Activated T-cell treated with anti-CD3 and anti-CD28 coated beads, Interleukin-2, amount 50 U/mL, for 72 hours (primary cell): ENCODE measurements around the gene C6orf118. TPM values are rescaled to one million over a fixed set of nuclear protein-coding genes. Genes with fewer than 3 reads are reported as not detected.
A peak's percentile ranks its signal among the peaks of the same experiment; 100 is the strongest.

Source experiments
- ATAC-seq, 2 donors: fragments of 150-1000 bp; cut with Tn5 transposase; replicated peaks in 1 of 2; 2 replicates each; pipeline ENCODE4 v1.10.0; 2021; ENCODE audit warnings: moderate library complexity in 2 of 2, mild to moderate bottlenecking in 1 of 2
- DNase-seq, 2 donors: peaks; one replicate each; pipeline ENCODE4 v3.0.0; 2021 to 2022; ENCODE audit warnings: mixed read lengths in 1 of 2
- H3K27ac Mint-ChIP-seq: one replicate; pipeline ENCODE4 v1.8.0; 2022; ENCODE audit warnings: mild to moderate bottlenecking, moderate library complexity, mixed read lengths
- H3K27me3 Mint-ChIP-seq: one replicate; pipeline ENCODE4 v1.8.0; 2022; ENCODE audit warnings: low read depth, mixed read lengths
- H3K36me3 Mint-ChIP-seq, 2 donors: one replicate each; pipeline ENCODE4 v1.8.0; 2022; ENCODE audit warnings: mixed read lengths in 2 of 2, mild to moderate bottlenecking in 1 of 2; ENCODE audit not compliant: insufficient read depth in 2 of 2
- H3K4me1 Mint-ChIP-seq: one replicate; pipeline ENCODE4 v1.8.0; 2022; ENCODE audit warnings: low read depth, mixed read lengths
- H3K4me3 Mint-ChIP-seq, 2 donors: one replicate each; pipeline ENCODE4 v1.8.0; 2022; ENCODE audit warnings: mild to moderate bottlenecking in 2 of 2, mixed read lengths in 2 of 2, moderate library complexity in 2 of 2
- H3K9me3 Mint-ChIP-seq, 2 donors: one replicate each; pipeline ENCODE4 v1.8.0; 2022; ENCODE audit warnings: mixed read lengths in 2 of 2
- total RNA-seq, 2 donors: library from RNA; stranded (reverse); gene quantifications; one replicate each; pipeline ENCODE4 v1.2.3, GENCODE V29; 2022

Gene C6orf118
- not detected for total RNA-seq

- DNase-seq = no peak
- ATAC-seq = no peak
- no peaks in the 10 kb centered on the region for H3K4me1 Mint-ChIP-seq
- H3K27me3 Mint-ChIP-seq = peaks cover 8% of the 10 kb centered on the region
- peaks cover 1 to 3% of the 10 kb centered on the region in 2 donors for H3K9me3 Mint-ChIP-seq
- H3K27ac Mint-ChIP-seq = no peak within 1 kb of the TSS
- H3K36me3 Mint-ChIP-seq = peaks cover 0 to under 1% of the 10 kb centered on the region in 2 donors
- H3K4me3 Mint-ChIP-seq = peak within 1 kb of the TSS; percentile 59 to 68
Observed at GRCh38 chr6:165308926-165309731, at the start of gene C6orf118. C6orf118 (minus strand) TSS chr6:165309605; CDS start chr6:165309586, 19 bp downstream.

GRCh38 chr6:165345700-165346099 is 36.3 kb upstream of the C6orf118 start:
- Mint-ChIP-seq H3K27ac (no peak overlapping the region), H3K4me1 (no peaks in the 10 kb centered on the region), H3K36me3 (peaks cover 4 to 6% of the 10 kb centered on the region in 2 donors), H3K4me3 (no peak overlapping the region), H3K9me3 (peaks cover 10 to 11% of the 10 kb centered on the region in 2 donors), H3K27me3 (no peaks in the 10 kb centered on the region)
- ATAC-seq = no peak
- no peak for DNase-seq

GRCh38 chr6:165340532-165340931 is 31.1 kb upstream of the C6orf118 start:
- H3K9me3 Mint-ChIP-seq = peaks cover 3 to 4% of the 10 kb centered on the region in 2 donors
- no peak for DNase-seq
- no peak for ATAC-seq
- H3K27me3 Mint-ChIP-seq = no peaks in the 10 kb centered on the region
- no peaks in the 10 kb centered on the region for H3K4me1 Mint-ChIP-seq
- peaks cover 0 to 2% of the 10 kb centered on the region in 2 donors for H3K36me3 Mint-ChIP-seq
- no peak overlapping the region for H3K27ac Mint-ChIP-seq
- no peak overlapping the region for H3K4me3 Mint-ChIP-seq

GRCh38 chr6:165325609-165326008 is 16.2 kb upstream of the C6orf118 start:
- H3K9me3 Mint-ChIP-seq = peaks cover 9 to 13% of the 10 kb centered on the region in 2 donors
- no peaks in the 10 kb centered on the region for H3K4me1 Mint-ChIP-seq
- peaks cover 2 to 5% of the 10 kb centered on the region in 2 donors for H3K36me3 Mint-ChIP-seq
- ATAC-seq (no peak), DNase-seq (no peak)
- H3K27me3 Mint-ChIP-seq = no peaks in the 10 kb centered on the region
- no peak overlapping the region for H3K27ac Mint-ChIP-seq
- H3K4me3 Mint-ChIP-seq = no peak overlapping the region

- Mint-ChIP-seq H3K4me3 (no peak overlapping the region), H3K27me3 (no peaks in the 10 kb centered on the region), H3K4me1 (no peaks in the 10 kb centered on the region), H3K9me3 (peaks cover 12 to 21% of the 10 kb centered on the region in 2 donors), H3K27ac (no peak overlapping the region), H3K36me3 (peaks cover 2 to 5% of the 10 kb centered on the region in 2 donors)
- DNase-seq = no peak
- ATAC-seq = no peak
Observed at GRCh38 chr6:165321555-165322145, 12.2 kb upstream of the C6orf118 start.

GRCh38 chr6:165321150-165321549 is 11.7 kb upstream of the C6orf118 start:
- Mint-ChIP-seq H3K27ac (no peak overlapping the region), H3K36me3 (peaks cover 2 to 5% of the 10 kb centered on the region in 2 donors), H3K27me3 (no peaks in the 10 kb centered on the region), H3K4me3 (no peak overlapping the region), H3K4me1 (no peaks in the 10 kb centered on the region), H3K9me3 (peaks cover 12 to 21% of the 10 kb centered on the region in 2 donors)
- ATAC-seq = no peak
- no peak for DNase-seq

GRCh38 chr6:165317723-165318122 is 8.3 kb upstream of the C6orf118 start:
- H3K27me3 Mint-ChIP-seq = no peaks in the 10 kb centered on the region
- no peak overlapping the region for H3K27ac Mint-ChIP-seq
- DNase-seq = no peak
- no peaks in the 10 kb centered on the region for H3K4me1 Mint-ChIP-seq
- no peak for ATAC-seq
- H3K9me3 Mint-ChIP-seq = peaks cover 12 to 22% of the 10 kb centered on the region in 2 donors
- peaks cover 1 to 4% of the 10 kb centered on the region in 2 donors for H3K36me3 Mint-ChIP-seq
- H3K4me3 Mint-ChIP-seq = no peak overlapping the region

- no peak overlapping the region for H3K27ac Mint-ChIP-seq
- H3K27me3 Mint-ChIP-seq = peaks cover 8% of the 10 kb centered on the region
- no peak for DNase-seq
- no peak for ATAC-seq
- H3K36me3 Mint-ChIP-seq = peaks cover 0 to under 1% of the 10 kb centered on the region in 2 donors
- no peak overlapping the region for H3K4me3 Mint-ChIP-seq
- no peaks in the 10 kb centered on the region for H3K4me1 Mint-ChIP-seq
- H3K9me3 Mint-ChIP-seq = peaks cover 2% of the 10 kb centered on the region in 2 donors
Observed at GRCh38 chr6:165306955-165307354, 2.5 kb downstream of the C6orf118 start.

GRCh38 chr6:165301372-165302246 is 7.8 kb downstream of the C6orf118 start:
- peaks cover 0 to 1% of the 10 kb centered on the region in 2 donors for H3K36me3 Mint-ChIP-seq
- ATAC-seq = no peak
- DNase-seq = no peak
- H3K27ac Mint-ChIP-seq = no peak overlapping the region
- peaks cover 2 to 5% of the 10 kb centered on the region in 2 donors for H3K9me3 Mint-ChIP-seq
- no peak overlapping the region for H3K4me3 Mint-ChIP-seq
- H3K27me3 Mint-ChIP-seq = no peaks in the 10 kb centered on the region
- H3K4me1 Mint-ChIP-seq = no peaks in the 10 kb centered on the region

- ATAC-seq = no peak
- H3K4me1 Mint-ChIP-seq = no peaks in the 10 kb centered on the region
- H3K4me3 Mint-ChIP-seq = no peak overlapping the region
- H3K9me3 Mint-ChIP-seq = peaks cover 2 to 9% of the 10 kb centered on the region in 2 donors
- no peak for DNase-seq
- H3K27me3 Mint-ChIP-seq = no peaks in the 10 kb centered on the region
- peaks cover 0 to 1% of the 10 kb centered on the region in 2 donors for H3K36me3 Mint-ChIP-seq
- no peak overlapping the region for H3K27ac Mint-ChIP-seq
Observed at GRCh38 chr6:165300422-165300936, 8.9 kb downstream of the C6orf118 start.

- Mint-ChIP-seq H3K9me3 (peaks cover 2 to 9% of the 10 kb centered on the region in 2 donors), H3K27me3 (no peaks in the 10 kb centered on the region), H3K27ac (no peak overlapping the region), H3K4me1 (no peaks in the 10 kb centered on the region), H3K4me3 (no peak overlapping the region), H3K36me3 (peaks cover 0 to 1% of the 10 kb centered on the region in 2 donors)
- DNase-seq (no peak), ATAC-seq (no peak)
Observed at GRCh38 chr6:165298875-165299274, 10.5 kb downstream of the C6orf118 start.

GRCh38 chr6:165298402-165298801 is 11.0 kb downstream of the C6orf118 start:
- Mint-ChIP-seq H3K27ac (no peak overlapping the region), H3K27me3 (no peaks in the 10 kb centered on the region), H3K4me3 (no peak overlapping the region), H3K9me3 (peaks cover 2 to 9% of the 10 kb centered on the region in 2 donors), H3K36me3 (peaks cover 0 to 1% of the 10 kb centered on the region in 2 donors), H3K4me1 (no peaks in the 10 kb centered on the region)
- DNase-seq = no peak
- ATAC-seq = no peak
